GM12873 (cell line): Measurements from ENCODE around the gene ILF2.

ENCODE experiments used
- TF ChIP-seq, protein P1 (sequence below): IDR thresholded peaks from 2 replicates; pipeline ENCODE4 v1.5.1; 2012; ENCODE audit warnings: low read depth, mild to moderate bottlenecking, moderate library complexity, low read length, control low read depth; ENCODE audit not compliant: insufficient read depth; ENCODE audit errors: missing control alignments

The ILF2 gene

DNA sequence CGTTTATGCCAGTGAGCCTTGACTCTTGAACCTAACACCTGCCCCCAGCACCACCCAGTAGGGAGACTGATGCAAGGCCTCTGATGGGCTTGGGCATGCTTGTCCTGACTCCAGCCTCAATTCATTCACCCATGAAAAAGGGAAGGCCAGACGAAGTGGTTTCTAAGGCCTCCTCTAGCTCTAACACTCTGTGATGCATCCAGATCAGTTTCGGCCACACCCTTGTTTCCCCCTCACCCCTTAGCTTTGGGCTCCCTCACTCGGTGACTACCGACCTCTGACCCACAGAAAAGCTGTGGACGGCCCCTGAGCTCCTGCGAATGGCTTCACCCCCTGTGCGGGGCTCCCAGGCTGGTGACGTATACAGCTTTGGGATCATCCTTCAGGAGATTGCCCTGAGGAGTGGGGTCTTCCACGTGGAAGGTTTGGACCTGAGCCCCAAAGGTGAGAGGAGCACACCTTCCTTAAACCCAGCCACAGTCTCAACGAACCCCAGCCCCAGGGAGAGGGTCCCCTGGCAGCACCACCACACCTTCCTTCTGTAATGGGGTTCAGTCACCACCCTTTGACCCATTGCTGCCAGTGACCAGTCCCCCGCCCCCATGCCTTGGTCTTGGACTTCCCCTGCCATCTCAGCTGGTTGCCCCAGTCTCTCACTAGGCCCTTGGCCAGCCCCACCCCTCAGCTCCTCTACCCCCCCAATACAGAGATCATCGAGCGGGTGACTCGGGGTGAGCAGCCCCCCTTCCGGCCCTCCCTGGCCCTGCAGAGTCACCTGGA is 16.7 kb upstream of the ILF2 start:
- TF ChIP-seq, protein P1, sequence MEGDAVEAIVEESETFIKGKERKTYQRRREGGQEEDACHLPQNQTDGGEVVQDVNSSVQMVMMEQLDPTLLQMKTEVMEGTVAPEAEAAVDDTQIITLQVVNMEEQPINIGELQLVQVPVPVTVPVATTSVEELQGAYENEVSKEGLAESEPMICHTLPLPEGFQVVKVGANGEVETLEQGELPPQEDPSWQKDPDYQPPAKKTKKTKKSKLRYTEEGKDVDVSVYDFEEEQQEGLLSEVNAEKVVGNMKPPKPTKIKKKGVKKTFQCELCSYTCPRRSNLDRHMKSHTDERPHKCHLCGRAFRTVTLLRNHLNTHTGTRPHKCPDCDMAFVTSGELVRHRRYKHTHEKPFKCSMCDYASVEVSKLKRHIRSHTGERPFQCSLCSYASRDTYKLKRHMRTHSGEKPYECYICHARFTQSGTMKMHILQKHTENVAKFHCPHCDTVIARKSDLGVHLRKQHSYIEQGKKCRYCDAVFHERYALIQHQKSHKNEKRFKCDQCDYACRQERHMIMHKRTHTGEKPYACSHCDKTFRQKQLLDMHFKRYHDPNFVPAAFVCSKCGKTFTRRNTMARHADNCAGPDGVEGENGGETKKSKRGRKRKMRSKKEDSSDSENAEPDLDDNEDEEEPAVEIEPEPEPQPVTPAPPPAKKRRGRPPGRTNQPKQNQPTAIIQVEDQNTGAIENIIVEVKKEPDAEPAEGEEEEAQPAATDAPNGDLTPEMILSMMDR, result no peak

DNA sequence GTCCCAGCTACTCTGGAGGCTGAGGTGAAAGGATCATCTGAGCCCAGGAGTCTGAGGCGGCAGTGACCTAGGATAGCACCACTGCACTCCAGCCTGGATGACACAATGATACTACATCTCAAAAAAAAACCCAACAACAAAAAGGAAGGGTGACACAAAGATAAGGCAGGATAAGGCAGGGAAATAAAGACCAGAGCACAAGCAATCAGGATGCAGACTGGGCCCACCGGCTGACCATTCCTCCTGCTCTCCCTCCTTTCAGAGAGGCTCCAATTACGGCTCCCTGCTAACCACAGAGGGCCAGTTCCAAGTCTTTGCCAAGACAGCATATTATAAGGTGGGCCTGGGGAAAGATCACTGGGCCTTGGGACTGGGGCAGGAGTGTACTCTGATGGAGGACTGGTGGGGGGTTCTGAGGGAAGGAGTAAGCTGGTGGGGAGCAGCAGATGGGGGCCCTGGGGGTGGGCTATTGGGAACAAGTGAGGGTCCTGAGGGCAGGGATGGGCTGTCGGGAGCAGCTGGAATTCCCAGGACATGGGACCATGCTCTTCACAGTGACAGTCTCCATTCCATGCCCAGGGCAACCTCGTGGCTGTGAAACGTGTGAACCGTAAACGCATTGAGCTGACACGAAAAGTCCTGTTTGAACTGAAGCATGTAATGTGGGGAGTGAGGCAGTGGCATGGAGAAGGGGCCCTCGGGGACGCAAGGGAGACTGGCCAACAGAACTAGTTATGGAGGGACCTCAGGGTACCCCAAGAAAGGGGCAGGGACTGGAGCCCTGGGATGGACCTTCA is 14.9 kb upstream of the ILF2 start:
- TF ChIP-seq, protein P1, result no peak

DNA sequence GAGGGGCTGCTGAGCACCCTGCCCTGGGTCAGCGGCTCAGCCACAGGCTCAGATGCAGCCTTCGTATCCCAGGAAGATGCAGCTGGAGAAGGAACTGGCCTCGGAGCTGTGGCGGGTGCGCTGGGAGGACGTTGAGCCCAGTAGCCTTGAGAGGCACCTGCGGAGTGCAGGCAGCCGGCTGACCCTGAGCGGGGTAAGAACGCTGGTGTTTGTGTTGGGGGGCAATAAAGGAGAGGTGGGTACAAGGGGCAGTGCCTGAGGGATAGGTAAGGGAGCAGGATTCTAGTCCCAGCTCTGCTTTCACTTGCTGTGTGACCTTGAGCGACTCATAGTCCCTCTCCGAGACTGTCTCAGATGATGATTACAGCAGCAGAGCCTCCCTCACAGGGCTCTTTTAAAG is 14.1 kb upstream of the ILF2 start:
- TF ChIP-seq, protein P1, result no peak

DNA sequence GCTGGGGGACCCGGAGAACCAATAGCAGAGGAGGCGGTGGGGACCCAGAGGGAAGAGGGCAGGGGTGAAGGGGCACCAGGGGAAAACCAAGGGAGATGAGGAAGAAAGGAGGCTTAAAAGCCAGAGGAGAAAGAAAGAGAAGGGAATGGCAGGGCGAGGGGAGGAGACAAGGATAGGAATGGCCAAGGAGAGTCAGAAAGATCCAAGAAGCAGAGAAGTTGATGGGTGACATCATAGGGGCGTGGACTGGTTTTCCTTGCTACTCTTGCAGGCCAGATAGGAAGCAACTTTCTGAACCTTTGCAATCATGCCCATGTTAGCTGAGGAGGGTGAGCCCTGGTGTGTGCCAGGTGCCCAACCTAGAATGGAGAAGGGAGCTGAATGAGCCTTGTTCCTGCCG is 13.1 kb upstream of the ILF2 start:
- TF ChIP-seq, protein P1, result no peak

DNA sequence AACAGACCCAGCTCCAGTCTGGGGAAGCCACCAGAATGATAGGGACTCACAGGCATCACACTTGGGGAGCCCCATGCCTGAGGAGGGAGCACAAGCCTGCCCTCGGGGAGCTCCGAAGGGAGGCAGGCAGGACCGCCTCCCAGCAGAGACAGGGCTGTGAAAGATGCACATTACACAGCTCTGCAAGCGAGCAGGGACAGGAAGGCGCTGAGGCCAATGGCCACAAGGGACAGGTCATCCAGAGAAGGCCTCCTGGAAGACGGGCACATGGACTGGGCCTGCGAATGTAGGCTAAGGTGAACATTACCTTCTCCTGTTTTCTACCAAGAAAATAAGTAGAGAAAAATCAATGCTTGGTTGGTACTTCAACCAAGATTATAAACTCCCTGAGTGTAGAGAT is 11.9 kb upstream of the ILF2 start:
- TF ChIP-seq, protein P1, result no peak

DNA sequence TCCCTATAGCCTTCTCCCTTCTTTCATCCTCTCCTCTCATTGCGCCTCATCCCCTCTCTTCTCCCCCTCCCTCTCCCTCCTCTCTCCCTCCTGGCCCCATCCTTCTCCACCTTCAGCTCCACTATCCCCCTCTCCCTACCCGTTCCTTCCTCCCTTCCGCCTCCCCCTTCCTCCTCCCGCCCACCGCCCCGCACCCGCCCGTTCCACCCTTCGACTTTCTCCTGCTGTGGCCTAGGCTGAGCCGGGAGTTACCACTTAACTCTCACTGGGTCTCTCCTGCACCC is 9.3 kb upstream of the ILF2 start:
- TF ChIP-seq, protein P1, result no peak

DNA sequence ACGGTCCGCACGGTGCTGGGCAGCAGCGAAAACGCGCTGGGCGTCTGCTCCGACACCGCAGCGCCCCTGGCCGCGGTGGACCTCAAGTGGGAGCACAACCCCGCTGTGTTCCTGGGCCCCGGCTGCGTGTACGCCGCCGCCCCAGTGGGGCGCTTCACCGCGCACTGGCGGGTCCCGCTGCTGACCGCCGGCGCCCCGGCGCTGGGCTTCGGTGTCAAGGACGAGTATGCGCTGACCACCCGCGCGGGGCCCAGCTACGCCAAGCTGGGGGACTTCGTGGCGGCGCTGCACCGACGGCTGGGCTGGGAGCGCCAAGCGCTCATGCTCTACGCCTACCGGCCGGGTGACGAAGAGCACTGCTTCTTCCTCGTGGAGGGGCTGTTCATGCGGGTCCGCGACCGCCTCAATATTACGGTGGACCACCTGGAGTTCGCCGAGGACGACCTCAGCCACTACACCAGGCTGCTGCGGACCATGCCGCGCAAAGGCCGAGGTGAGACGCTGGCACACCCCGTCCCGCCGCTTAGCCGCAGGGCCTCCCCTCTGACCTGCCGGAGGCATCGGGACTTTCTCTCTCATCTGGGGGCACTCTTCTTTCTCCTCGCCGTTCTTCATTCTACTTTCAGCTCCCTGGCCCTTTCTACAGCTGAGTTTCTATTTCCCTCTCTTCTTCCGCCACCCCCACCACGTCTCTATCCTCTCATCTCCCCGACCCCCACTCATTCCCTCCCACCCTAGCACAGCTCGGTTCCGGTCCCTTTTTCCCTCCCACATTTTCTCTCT is 8.7 kb upstream of the ILF2 start:
- TF ChIP-seq, protein P1, result peak; percentile 46
